ENCODE data around the gene THRA. TPM values are rescaled to one million over a fixed set of nuclear protein-coding genes. Genes with fewer than 3 reads are reported as not detected.

THRA gene
- total RNA-seq, 1 experiment from 2014 or later: 10.1 TPM

DNA sequence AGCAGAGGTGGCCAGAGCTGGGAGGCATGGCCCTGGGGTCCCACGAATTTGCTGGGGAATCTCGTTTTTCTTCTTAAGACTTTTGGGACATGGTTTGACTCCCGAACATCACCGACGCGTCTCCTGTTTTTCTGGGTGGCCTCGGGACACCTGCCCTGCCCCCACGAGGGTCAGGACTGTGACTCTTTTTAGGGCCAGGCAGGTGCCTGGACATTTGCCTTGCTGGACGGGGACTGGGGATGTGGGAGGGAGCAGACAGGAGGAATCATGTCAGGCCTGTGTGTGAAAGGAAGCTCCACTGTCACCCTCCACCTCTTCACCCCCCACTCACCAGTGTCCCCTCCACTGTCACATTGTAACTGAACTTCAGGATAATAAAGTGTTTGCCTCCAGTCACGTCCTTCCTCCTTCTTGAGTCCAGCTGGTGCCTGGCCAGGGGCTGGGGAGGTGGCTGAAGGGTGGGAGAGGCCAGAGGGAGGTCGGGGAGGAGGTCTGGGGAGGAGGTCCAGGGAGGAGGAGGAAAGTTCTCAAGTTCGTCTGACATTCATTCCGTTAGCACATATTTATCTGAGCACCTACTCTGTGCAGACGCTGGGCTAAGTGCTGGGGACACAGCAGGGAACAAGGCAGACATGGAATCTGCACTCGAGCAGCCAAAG is 45.2 kb upstream of the THRA start:
- Histone ChIP-seq H3K79me2 (ENCODE audit: insufficient read depth, low read length) (no peaks in the 10 kb centered on the region), H3K27me3 (ENCODE audit: insufficient read depth, low read length) (no peaks in the 10 kb centered on the region), H3K18ac (ENCODE audit: insufficient read length, low read depth, low read length) (no peak overlapping the region), H3K4me2 (ENCODE audit: insufficient read depth, insufficient read length, low read length) (no peak overlapping the region), H3K23me2 (ENCODE audit: insufficient read length, low read depth, low read length, poor library complexity, severe bottlenecking) (no peaks in the 10 kb centered on the region), H4K5ac (ENCODE audit: insufficient read length, low read depth, low read length) (no peak overlapping the region), H4K91ac (ENCODE audit: insufficient read length, low read depth, low read length) (no peak overlapping the region), H3K23ac (ENCODE audit: insufficient read length, low read depth, low read length) (no peak overlapping the region), H2BK12ac (ENCODE audit: insufficient read length, low read depth, low read length) (no peak overlapping the region), H3K79me1 (ENCODE audit: insufficient read depth, low read depth, low read length, poor library complexity, severe bottlenecking) (no peaks in the 10 kb centered on the region), H4K20me1 (ENCODE audit: control insufficient read depth, insufficient read depth, insufficient read length) (no peaks in the 10 kb centered on the region), H4K8ac (replicated peaks; ENCODE audit: insufficient read length, low read depth, low read length) (no peak overlapping the region), H2AFZ (ENCODE audit: low read length) (no peak overlapping the region), H2BK20ac (ENCODE audit: low read depth, low read length, poor library complexity, severe bottlenecking) (no peak overlapping the region), H3K9me3 (ENCODE audit: control insufficient read depth, low read depth, low read length) (no peaks in the 10 kb centered on the region), H3T11ph (ENCODE audit: low read length) (no peak overlapping the region), H3K4me1 (ENCODE audit: insufficient read depth, low read length) (peaks cover 4% of the 10 kb centered on the region; the same call in 1 of the 2 replicates), H3K9ac (ENCODE audit: extremely low read depth, insufficient read length, low read length) (no peak overlapping the region), H3K27ac (ENCODE audit: insufficient read length, low read depth, low read length) (no peak overlapping the region), H3K4ac (ENCODE audit: low read depth, low read length) (no peak overlapping the region), H2BK15ac (ENCODE audit: low read depth, low read length) (no peak overlapping the region), H2BK5ac (ENCODE audit: insufficient read length, low read length) (no peak overlapping the region), H3K56ac (ENCODE audit: insufficient read length, low read depth, low read length) (no peak overlapping the region), H3K14ac (ENCODE audit: insufficient read depth, low read length) (no peak overlapping the region), H2AK5ac (ENCODE audit: insufficient read length, low read length) (no peak overlapping the region), H2BK120ac (ENCODE audit: low read depth, low read length, poor library complexity, severe bottlenecking) (no peak overlapping the region)
- DNase-seq: no peak
- H3K27ac Mint-ChIP-seq: peak overlapping the region in 2 of 3 experiments; percentile 63 to 96; a peak in 1 of 7 replicates
- TF ChIP-seq, protein P1, sequence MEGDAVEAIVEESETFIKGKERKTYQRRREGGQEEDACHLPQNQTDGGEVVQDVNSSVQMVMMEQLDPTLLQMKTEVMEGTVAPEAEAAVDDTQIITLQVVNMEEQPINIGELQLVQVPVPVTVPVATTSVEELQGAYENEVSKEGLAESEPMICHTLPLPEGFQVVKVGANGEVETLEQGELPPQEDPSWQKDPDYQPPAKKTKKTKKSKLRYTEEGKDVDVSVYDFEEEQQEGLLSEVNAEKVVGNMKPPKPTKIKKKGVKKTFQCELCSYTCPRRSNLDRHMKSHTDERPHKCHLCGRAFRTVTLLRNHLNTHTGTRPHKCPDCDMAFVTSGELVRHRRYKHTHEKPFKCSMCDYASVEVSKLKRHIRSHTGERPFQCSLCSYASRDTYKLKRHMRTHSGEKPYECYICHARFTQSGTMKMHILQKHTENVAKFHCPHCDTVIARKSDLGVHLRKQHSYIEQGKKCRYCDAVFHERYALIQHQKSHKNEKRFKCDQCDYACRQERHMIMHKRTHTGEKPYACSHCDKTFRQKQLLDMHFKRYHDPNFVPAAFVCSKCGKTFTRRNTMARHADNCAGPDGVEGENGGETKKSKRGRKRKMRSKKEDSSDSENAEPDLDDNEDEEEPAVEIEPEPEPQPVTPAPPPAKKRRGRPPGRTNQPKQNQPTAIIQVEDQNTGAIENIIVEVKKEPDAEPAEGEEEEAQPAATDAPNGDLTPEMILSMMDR (conservative IDR thresholded peaks at IDR 0.05): no peak
- peaks cover 12 to 32% (median 30%) of the 10 kb centered on the region in 3 experiments; a peak in 6 of 7 replicates for H3K36me3 Mint-ChIP-seq (ENCODE audit: insufficient read depth in 1 of 3, low read depth in 3 of 3)
- WGBS (ENCODE audit: extremely low coverage, insufficient read length, low lambda C conversion rate): no CpG with 5 or more reads among the region's 15 CpGs
- H3K4me3 Mint-ChIP-seq: peak overlapping the region in 1 of 2 experiments; percentile 61; a peak in 3 of 5 replicates
- no peaks in the 10 kb centered on the region; a peak in 1 of 5 replicates for H3K9me3 Mint-ChIP-seq
- peaks cover 21 to 47% of the 10 kb centered on the region in 2 experiments for H3K4me1 Mint-ChIP-seq
- H3K27me3 Mint-ChIP-seq (ENCODE audit: low read depth): 0 out of 2 replicates have a peak, but pooled peaks cover 3% of the 10 kb centered on the region
